ENCODE data around the gene GFOD2.
A peak's percentile ranks its signal among the peaks of the same experiment; 100 is the strongest.
"Not testable (repeated sequence)": the region's sequence is repeated elsewhere in the genome, so short reads cannot be mapped to it uniquely, and the experiment has no call there.

GFOD2 gene

GRCh38 chr16:67699265-67699664 is 19.9 kb downstream of the GFOD2 start:
- no peak for DNase-seq

GRCh38 chr16:67697422-67698185 is 21.5 kb downstream of the GFOD2 start:
- no peak for DNase-seq

GRCh38 chr16:67694611-67695010 is 24.5 kb downstream of the GFOD2 start:
- no peak for DNase-seq

- DNase-seq, result not testable (repeated sequence)
Observed at GRCh38 chr16:67693517-67694285, 25.4 kb downstream of the GFOD2 start.

GRCh38 chr16:67685388-67686112 is 33.6 kb downstream of the GFOD2 start:
- DNase-seq, result no peak

- no peak for DNase-seq
Observed at GRCh38 chr16:67683767-67684166, 35.3 kb downstream of the GFOD2 start.

- no peak for DNase-seq
Observed at GRCh38 chr16:67679935-67680897, 38.9 kb downstream of the GFOD2 start.

- no peak for DNase-seq
Observed at GRCh38 chr16:67678354-67679023, 40.6 kb downstream of the GFOD2 start.

GRCh38 chr16:67677712-67678111 is 41.4 kb downstream of the GFOD2 start:
- DNase-seq, result no peak

GRCh38 chr16:67676939-67677338 is 42.2 kb downstream of the GFOD2 start:
- no peak for DNase-seq

- no peak for DNase-seq
Observed at GRCh38 chr16:67676516-67676915, 42.6 kb downstream of the GFOD2 start.

- DNase-seq, result no peak
Observed at GRCh38 chr16:67675999-67676398, 43.1 kb downstream of the GFOD2 start.

GRCh38 chr16:67675579-67675935 is 43.6 kb downstream of the GFOD2 start:
- no peak for DNase-seq

- DNase-seq, result no peak
Observed at GRCh38 chr16:67674851-67675578, 44.1 kb downstream of the GFOD2 start.

GRCh38 chr16:67673712-67674580 is 45.2 kb downstream of the GFOD2 start:
- DNase-seq, result no peak

GRCh38 chr16:67672739-67673662 is 46.1 kb downstream of the GFOD2 start:
- peak; percentile 30 for DNase-seq

GRCh38 chr16:67672306-67672705 is 46.8 kb downstream of the GFOD2 start:
- DNase-seq, result no peak

GRCh38 chr16:67669499-67670101 is 49.5 kb downstream of the GFOD2 start:
- no peak for DNase-seq

Data from activated CD4-positive, alpha-beta T cell treated with anti-CD3 and anti-CD28 coated beads for 1 hour (primary cell).